Cardiac muscle cell (in vitro differentiated cells and primary cell): ENCODE measurements around the gene ITPKB. TPM values are rescaled to one million over a fixed set of nuclear protein-coding genes. Genes with fewer than 3 reads are reported as not detected.
"Not testable (repeated sequence)": the region's sequence is repeated elsewhere in the genome, so short reads cannot be mapped to it uniquely, and the experiment has no call there.

ENCODE experiments used
- DNase-seq, 2 donors: peaks; one replicate each; pipeline versions ENCODE4 v3.0.0 to v3.0.0-alpha.2; 2010 to 2017; ENCODE audit warnings: low read depth in 1 of 2, low spot score in 1 of 2
- H3K27ac ChIP-seq: fragments of 200-600 bp; sonication (generic); 2 replicates; pipeline ENCODE4 v1.5.1; 2016
- H3K27me3 ChIP-seq: fragments of 200-600 bp; sonication (generic); 2 replicates; pipeline ENCODE4 v1.6.0; 2016; ENCODE audit warnings: control low read depth
- H3K36me3 ChIP-seq: fragments of 200-600 bp; sonication (generic); 2 replicates; pipeline ENCODE4 v1.5.1; 2016; ENCODE audit warnings: control low read depth
- H3K4me1 ChIP-seq: fragments of 200-600 bp; sonication (generic); 2 replicates; pipeline ENCODE4 v1.8.1; 2017; ENCODE audit warnings: low read depth, mild to moderate bottlenecking, mixed run types
- H3K4me3 ChIP-seq: fragments of 200-600 bp; sonication (generic); 2 replicates; pipeline ENCODE4 v1.5.1; 2016; ENCODE audit warnings: mild to moderate bottlenecking
- H3K9me3 ChIP-seq: fragments of 200-600 bp; sonication (generic); 2 replicates; pipeline ENCODE4 v1.5.1; 2017; ENCODE audit warnings: low read depth, mild to moderate bottlenecking, control low read depth
- polyA plus RNA-seq: library from polyadenylated mRNA; unstranded; fragments of >200 nt; fragmentation: Nextera tagmentation; extraction: Ambion mirVana; gene quantifications from 2 replicates; pipeline ENCODE4 v1.2.1, GENCODE V29; 2016
- total RNA-seq: library from RNA; depleted of rRNA; stranded (reverse); fragments of >200 nt; gene quantifications from 2 replicates; pipeline ENCODE4 v1.2.3, GENCODE V29; 2016
- TF ChIP-seq, protein P1 (sequence below): IDR thresholded peaks from 2 replicates; pipeline ENCODE4 v1.5.1; 2012; ENCODE audit warnings: low read depth, mild to moderate bottlenecking, low read length

ITPKB gene
- total and polyA plus RNA-seq, 2 experiments from 2014 or later, result 3.8 to 12.0 TPM

DNA sequence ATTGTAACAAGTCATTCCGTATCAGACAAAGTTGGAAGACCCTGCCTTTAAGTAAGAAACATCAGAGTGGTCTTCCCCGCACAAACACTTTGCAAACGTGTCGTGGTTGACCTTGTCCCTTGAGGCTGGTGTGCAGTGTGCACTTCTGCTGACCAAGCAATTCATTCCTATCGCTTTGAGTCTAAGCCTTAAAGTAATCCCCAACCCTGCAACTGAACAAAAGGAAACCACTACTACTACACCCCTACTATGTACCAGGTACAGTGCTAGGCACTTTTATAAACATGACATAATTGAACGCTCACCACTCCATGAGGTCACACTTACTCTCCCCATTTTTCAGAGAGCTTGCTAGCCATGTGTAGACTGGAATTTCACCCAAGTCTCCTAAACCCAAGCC, 10.6 kb downstream of the ITPKB start:
- Histone ChIP-seq H3K9me3 (no peaks in the 10 kb centered on the region), H3K4me1 (peaks cover 10% of the 10 kb centered on the region), H3K4me3 (no peak overlapping the region), H3K36me3 (no peaks in the 10 kb centered on the region), H3K27me3 (no peaks in the 10 kb centered on the region), H3K27ac (no peak overlapping the region)
- TF ChIP-seq, protein P1, sequence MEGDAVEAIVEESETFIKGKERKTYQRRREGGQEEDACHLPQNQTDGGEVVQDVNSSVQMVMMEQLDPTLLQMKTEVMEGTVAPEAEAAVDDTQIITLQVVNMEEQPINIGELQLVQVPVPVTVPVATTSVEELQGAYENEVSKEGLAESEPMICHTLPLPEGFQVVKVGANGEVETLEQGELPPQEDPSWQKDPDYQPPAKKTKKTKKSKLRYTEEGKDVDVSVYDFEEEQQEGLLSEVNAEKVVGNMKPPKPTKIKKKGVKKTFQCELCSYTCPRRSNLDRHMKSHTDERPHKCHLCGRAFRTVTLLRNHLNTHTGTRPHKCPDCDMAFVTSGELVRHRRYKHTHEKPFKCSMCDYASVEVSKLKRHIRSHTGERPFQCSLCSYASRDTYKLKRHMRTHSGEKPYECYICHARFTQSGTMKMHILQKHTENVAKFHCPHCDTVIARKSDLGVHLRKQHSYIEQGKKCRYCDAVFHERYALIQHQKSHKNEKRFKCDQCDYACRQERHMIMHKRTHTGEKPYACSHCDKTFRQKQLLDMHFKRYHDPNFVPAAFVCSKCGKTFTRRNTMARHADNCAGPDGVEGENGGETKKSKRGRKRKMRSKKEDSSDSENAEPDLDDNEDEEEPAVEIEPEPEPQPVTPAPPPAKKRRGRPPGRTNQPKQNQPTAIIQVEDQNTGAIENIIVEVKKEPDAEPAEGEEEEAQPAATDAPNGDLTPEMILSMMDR, result no peak
- DNase-seq, result no peak

DNA sequence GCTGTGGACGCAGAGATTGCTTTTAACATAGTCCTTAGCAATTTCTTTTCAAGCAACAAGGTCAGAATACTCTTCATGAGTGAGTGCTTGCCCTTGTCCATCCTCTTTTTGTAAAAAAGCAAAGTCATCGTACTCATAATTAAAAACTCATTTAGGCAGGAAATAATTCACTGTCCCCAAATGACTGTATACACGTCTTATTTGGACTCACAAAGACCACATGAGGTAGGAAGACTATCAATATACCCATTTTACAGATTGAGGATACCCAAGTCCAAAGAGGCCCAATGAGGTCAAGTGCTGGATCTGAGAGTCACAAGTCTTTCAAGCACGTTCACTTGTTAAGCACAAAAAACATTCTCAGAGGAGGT, 13.2 kb downstream of the ITPKB start:
- DNase-seq, result no peak
- H3K36me3 ChIP-seq, result no peaks in the 10 kb centered on the region
- H3K27me3 ChIP-seq, result no peaks in the 10 kb centered on the region
- H3K4me3 ChIP-seq, result no peak overlapping the region
- no peak overlapping the region for H3K27ac ChIP-seq
- TF ChIP-seq, protein P1, result no peak
- H3K9me3 ChIP-seq, result no peaks in the 10 kb centered on the region
- H3K4me1 ChIP-seq, result peaks cover 16% of the 10 kb centered on the region

DNA sequence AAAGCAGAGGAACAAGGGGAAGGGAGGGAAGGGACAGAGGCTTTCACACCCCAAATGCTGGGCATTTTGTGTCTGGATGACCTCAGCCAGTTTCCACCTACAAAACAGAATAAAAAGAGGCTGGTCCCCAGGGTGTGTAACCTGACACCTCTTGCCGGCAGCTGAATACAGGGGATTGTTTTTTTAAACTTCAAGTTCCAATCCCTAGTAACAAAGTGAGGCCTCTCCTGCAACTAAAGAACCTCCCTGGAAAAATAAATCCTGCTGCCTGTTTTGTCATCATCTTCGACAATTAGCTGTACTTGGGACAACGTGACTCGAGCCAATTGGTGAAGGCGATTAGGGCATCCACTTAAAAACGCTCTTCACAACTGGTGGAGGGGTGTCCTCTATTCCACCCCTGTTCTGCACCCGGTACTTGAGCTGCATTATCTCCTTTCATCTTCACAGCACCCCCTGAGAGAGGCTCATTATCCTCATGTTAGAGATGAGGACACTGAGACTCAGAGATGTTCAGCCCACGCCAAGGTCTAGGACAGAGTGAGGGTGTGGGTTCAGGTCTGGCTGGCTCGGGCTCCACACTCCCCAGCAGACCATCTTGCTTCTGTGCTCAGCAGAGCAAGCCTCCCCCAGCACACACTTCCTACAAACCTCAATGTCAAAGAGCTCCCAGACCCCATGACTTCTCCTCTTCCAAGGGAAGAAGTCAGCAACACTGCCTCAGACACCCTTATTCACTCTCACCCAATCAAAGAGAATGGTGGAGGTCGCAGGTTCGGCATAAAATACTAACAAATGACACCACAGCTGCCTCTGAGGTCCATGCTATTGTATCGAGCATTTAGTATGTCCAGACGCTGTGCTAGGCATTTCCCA, 15.2 kb downstream of the ITPKB start:
- Histone ChIP-seq H3K27ac (no peak overlapping the region), H3K4me3 (no peak overlapping the region), H3K9me3 (no peaks in the 10 kb centered on the region), H3K27me3 (no peaks in the 10 kb centered on the region), H3K36me3 (no peaks in the 10 kb centered on the region), H3K4me1 (peaks cover 16% of the 10 kb centered on the region)
- peak; percentile 62 to 81 for DNase-seq
- TF ChIP-seq, protein P1, result no peak

DNA sequence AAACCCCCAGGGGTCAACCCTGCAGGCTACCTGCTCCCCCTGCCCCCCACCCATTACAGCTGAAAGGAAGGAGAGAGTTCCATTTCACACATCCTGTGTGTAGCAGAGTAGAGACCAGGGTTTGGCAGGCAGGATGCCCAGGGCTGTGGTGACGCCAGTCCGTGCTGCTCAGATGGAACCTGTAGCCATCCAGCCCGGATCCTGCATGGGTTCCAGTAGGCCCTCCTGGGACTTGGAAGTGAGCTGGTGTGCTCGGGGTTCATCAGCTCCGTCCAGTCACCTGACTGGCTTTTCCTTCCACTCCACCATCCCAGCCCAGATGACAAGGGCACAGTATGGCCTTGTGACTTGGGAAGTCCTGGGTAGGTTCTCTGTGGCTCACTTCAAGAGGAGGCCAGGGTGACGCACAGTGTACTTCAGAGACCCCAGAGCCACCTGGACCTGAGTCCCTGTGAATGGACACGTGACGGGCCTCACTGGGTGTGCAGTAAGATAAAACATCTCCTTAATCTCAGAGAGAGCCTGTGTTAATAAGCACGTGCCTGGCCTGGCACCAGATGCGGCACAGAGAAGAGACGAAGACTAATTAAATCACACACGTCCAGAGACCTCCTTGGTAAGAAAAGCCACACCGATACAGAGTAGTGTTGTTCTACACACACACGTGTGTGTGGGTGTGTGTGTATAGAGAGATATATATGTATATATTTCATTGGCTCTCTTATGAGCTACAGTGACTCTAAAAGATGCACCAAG, 16.0 kb downstream of the ITPKB start:
- no peaks in the 10 kb centered on the region for H3K27me3 ChIP-seq
- TF ChIP-seq, protein P1, result no peak
- H3K4me1 ChIP-seq, result peaks cover 16% of the 10 kb centered on the region
- DNase-seq, result no peak
- H3K9me3 ChIP-seq, result no peaks in the 10 kb centered on the region
- no peak overlapping the region for H3K4me3 ChIP-seq
- H3K27ac ChIP-seq, result no peak overlapping the region
- H3K36me3 ChIP-seq, result no peaks in the 10 kb centered on the region

GRCh38 chr1:226722240-226722900, 16.7 kb downstream of the ITPKB start:
- Histone ChIP-seq H3K9me3 (no peaks in the 10 kb centered on the region), H3K4me3 (no peak overlapping the region), H3K27me3 (no peaks in the 10 kb centered on the region), H3K36me3 (no peaks in the 10 kb centered on the region), H3K4me1 (peaks cover 16% of the 10 kb centered on the region), H3K27ac (no peak overlapping the region)
- TF ChIP-seq, protein P1, result no peak
- no peak for DNase-seq

DNA sequence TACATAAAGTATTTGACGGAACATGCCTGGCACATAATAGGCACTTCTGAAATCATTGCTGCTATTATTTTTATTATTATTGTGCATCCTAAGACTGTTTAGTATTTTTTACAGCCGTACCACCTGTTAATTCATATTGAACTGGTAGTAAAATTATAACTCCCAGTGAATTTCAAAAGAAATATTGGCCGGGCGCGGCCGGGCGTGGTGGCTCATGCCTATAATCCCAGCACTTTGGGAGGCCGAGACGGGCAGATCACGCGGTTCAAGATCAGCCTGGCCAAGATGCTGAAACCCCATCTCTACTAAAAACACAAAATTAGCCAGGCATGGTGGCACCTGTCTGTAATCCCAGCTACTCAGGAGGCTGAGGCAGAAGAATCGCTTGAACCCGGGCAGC, 18.5 kb downstream of the ITPKB start:
- H3K4me1 ChIP-seq, result peaks cover 16% of the 10 kb centered on the region
- H3K27me3 ChIP-seq, H3K4me3 ChIP-seq, DNase-seq, H3K27ac ChIP-seq, H3K36me3 ChIP-seq, H3K9me3 ChIP-seq: not testable (repeated sequence)
